GM18520 (cell line): Measurements from ENCODE around the gene B4GALNT3.

Experiments used
- ATAC-seq: cut with Tn5 transposase; IDR thresholded peaks from one replicate; pipeline ENCODE4 v1.9.1; 2021; ENCODE audit not compliant: unreplicated experiment

B4GALNT3 gene

GRCh38 chr12:537772-538171 is 78.0 kb downstream of the B4GALNT3 start:
- ATAC-seq, result no peak

- ATAC-seq, result no peak
Observed at GRCh38 chr12:538731-539539, 79.2 kb downstream of the B4GALNT3 start.

- ATAC-seq, result no peak
Observed at GRCh38 chr12:539540-540310, 80.0 kb downstream of the B4GALNT3 start.

- no peak for ATAC-seq
Observed at GRCh38 chr12:541676-542324, 82.1 kb downstream of the B4GALNT3 start.

GRCh38 chr12:542395-543113 is 82.8 kb downstream of the B4GALNT3 start:
- ATAC-seq, result no peak

- no peak for ATAC-seq
Observed at GRCh38 chr12:543114-543451, 83.3 kb downstream of the B4GALNT3 start.

- ATAC-seq, result no peak
Observed at GRCh38 chr12:544142-544541, 84.4 kb downstream of the B4GALNT3 start.

GRCh38 chr12:544941-545635 is 85.3 kb downstream of the B4GALNT3 start:
- ATAC-seq, result no peak

- ATAC-seq, result no peak
Observed at GRCh38 chr12:545835-546234, 86.1 kb downstream of the B4GALNT3 start.

GRCh38 chr12:546265-546919 is 86.7 kb downstream of the B4GALNT3 start:
- no peak for ATAC-seq

- ATAC-seq, result no peak
Observed at GRCh38 chr12:546920-547845, 87.4 kb downstream of the B4GALNT3 start.

- no peak for ATAC-seq
Observed at GRCh38 chr12:547883-548470, 88.2 kb downstream of the B4GALNT3 start.

- no peak for ATAC-seq
Observed at GRCh38 chr12:549476-550082, 89.8 kb downstream of the B4GALNT3 start.

- ATAC-seq, result no peak
Observed at GRCh38 chr12:550473-551260, 90.9 kb downstream of the B4GALNT3 start.

GRCh38 chr12:552466-552865 is 92.7 kb downstream of the B4GALNT3 start:
- ATAC-seq, result no peak

- ATAC-seq, result no peak
Observed at GRCh38 chr12:553216-554000, 93.7 kb downstream of the B4GALNT3 start.

GRCh38 chr12:554001-554285 is 94.2 kb downstream of the B4GALNT3 start:
- ATAC-seq, result no peak
